GM21529 (cell line): ENCODE data around the gene SLC8A1.

Source experiments
- ATAC-seq: cut with Tn5 transposase; IDR thresholded peaks from one replicate; pipeline ENCODE4 v1.9.1; 2021; ENCODE audit not compliant: unreplicated experiment

Gene SLC8A1

GRCh38 chr2:40317046-40317445 is 134.8 kb downstream of the SLC8A1 start:
- no peak for ATAC-seq

GRCh38 chr2:40316620-40317019 is 135.3 kb downstream of the SLC8A1 start:
- no peak for ATAC-seq

- ATAC-seq = no peak
These were observed 136.2 kb downstream of the SLC8A1 start for GRCh38 chr2:40315683-40316082.

GRCh38 chr2:40311026-40311425 is 140.9 kb downstream of the SLC8A1 start:
- no peak for ATAC-seq

- no peak for ATAC-seq
These were observed 141.6 kb downstream of the SLC8A1 start for GRCh38 chr2:40310303-40310702.

GRCh38 chr2:40304340-40304739 is 147.6 kb downstream of the SLC8A1 start:
- ATAC-seq = no peak

GRCh38 chr2:40303746-40304145 is 148.1 kb downstream of the SLC8A1 start:
- ATAC-seq = no peak

GRCh38 chr2:40302751-40303325 is 149.1 kb downstream of the SLC8A1 start:
- ATAC-seq = no peak

- ATAC-seq = no peak
These were observed 151.5 kb downstream of the SLC8A1 start for GRCh38 chr2:40300391-40300790.

GRCh38 chr2:40299781-40300180 is 152.1 kb downstream of the SLC8A1 start:
- ATAC-seq = no peak

GRCh38 chr2:40299173-40299572 is 152.7 kb downstream of the SLC8A1 start:
- no peak for ATAC-seq

- no peak for ATAC-seq
These were observed 153.9 kb downstream of the SLC8A1 start for GRCh38 chr2:40298026-40298425.

- ATAC-seq = no peak
These were observed 159.6 kb downstream of the SLC8A1 start for GRCh38 chr2:40292291-40292690.

GRCh38 chr2:40289771-40290404 is 162.0 kb downstream of the SLC8A1 start:
- no peak for ATAC-seq

- ATAC-seq = no peak
These were observed 164.1 kb downstream of the SLC8A1 start for GRCh38 chr2:40287773-40288172.

- ATAC-seq = no peak
These were observed 164.7 kb downstream of the SLC8A1 start for GRCh38 chr2:40287195-40287594.

GRCh38 chr2:40286721-40287120 is 165.2 kb downstream of the SLC8A1 start:
- no peak for ATAC-seq

GRCh38 chr2:40285391-40285790 is 166.5 kb downstream of the SLC8A1 start:
- no peak for ATAC-seq

GRCh38 chr2:40284797-40285196 is 167.1 kb downstream of the SLC8A1 start:
- no peak for ATAC-seq

- no peak for ATAC-seq
These were observed 168.6 kb downstream of the SLC8A1 start for GRCh38 chr2:40283111-40283909.

GRCh38 chr2:40282428-40282827 is 169.5 kb downstream of the SLC8A1 start:
- ATAC-seq = peak; percentile 47
